Left colon (tissue), 2 donors: ENCODE results near the gene TCF12. TPM values are rescaled to one million over a fixed set of nuclear protein-coding genes. Genes with fewer than 3 reads are reported as not detected.
"Not testable (repeated sequence)": the region's sequence is repeated elsewhere in the genome, so short reads cannot be mapped to it uniquely, and the experiment has no call there.

ENCODE experiments used
- ATAC-seq: fragments of 200-7000 bp; cut with Tn5 transposase; one replicate; pipeline ENCODE4 v1.9.1; 2020; ENCODE audit warnings: mild to moderate bottlenecking, moderate library complexity
- DNase-seq, 2 donors: peaks; one replicate each; pipeline ENCODE4 v3.0.0-alpha.2; 2020
- intact Hi-C, 2 donors: fragments of 100-400 bp; cut with DNase I in 1 of 2; cut with micrococcal nuclease in 1 of 2; formaldehyde crosslinking; loops; one replicate each; pipeline versions ENCODE4 v1.11.2 to v1.14.0; 2022; cut with DNase I, micrococcal nuclease
- total RNA-seq, 2 donors: library from RNA; stranded (reverse); fragmentation: NEBNext Ultra II Directional; extraction: Animal tissue kit (Norgen Biotek cat#: 25700); gene quantifications; one replicate each; pipeline ENCODE4 v1.2.1, GENCODE V29; 2021
- donor health status: DM: no; HTN: no; CAD: no.
- donor health status: DM: yes; HTN: yes; CAD: no.

The TCF12 gene
- total RNA-seq, 2 donors from 2014 or later = 80.5 to 82.8 TPM

DNA sequence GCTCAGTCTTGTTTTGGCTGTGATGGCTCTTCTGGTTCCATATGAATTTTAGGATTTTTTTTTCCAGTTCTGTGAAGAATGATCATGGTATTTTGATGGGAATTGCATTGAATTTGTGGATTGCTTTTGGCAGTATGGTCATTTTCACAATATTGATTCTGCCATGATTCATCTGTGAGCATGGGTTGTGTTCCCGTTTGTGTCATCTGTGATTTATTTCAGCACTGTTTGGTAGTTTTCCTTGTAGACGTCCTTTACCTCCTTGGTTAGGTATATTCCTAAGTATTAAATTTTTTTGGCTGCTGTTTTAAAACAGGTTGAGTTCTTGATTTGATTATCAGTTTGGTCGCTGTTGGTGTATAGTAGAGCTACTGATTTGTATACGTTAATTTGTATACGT, 18.5 kb downstream of the TCF12 start:
- intact Hi-C loops = no loop called here
- DNase-seq = no peak
- no peak for ATAC-seq

DNA sequence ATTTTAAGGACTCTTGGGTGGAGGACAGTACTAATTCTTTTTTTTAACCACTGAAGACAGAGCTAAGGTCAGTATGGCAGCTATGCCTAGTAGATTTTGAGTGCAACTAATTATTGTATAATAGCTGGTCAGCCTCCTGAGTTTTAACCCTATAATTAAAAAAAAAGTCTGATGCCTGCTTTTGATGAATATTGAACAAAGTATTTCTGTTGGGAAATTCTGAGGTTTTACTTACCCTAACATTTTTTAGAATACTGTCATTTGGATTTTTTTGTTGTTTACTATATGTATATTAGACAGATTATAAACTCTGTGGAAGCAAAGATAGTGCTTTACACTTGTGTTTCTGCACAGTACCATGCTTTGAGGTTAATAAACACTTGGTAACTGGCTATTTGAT, 20.8 kb downstream of the TCF12 start:
- ATAC-seq (no peak), DNase-seq (no peak)
- intact Hi-C loops = no loop called here

DNA sequence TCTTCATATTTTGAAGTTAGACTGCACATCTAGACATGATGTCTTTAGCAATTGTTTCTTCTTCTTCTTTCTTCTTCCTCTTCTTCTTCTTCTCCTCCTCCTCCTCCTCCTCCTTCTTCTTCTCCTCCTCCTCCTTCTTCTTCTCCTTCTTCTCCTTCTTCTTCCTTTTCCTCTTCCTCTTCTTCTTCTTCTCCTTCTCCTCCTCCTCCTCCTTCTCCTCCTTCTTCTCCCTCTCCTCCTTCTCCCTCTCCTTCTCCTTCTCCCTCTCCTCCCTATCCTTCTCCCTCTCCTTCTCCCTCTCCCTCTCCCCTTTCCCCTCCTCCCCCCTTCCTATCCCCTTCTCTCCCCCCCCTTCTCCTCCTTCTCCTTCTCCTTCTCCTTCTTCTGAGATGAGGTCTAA, 21.9 kb downstream of the TCF12 start:
- no peak for ATAC-seq
- intact Hi-C loops = no loop called here
- DNase-seq = no peak

DNA sequence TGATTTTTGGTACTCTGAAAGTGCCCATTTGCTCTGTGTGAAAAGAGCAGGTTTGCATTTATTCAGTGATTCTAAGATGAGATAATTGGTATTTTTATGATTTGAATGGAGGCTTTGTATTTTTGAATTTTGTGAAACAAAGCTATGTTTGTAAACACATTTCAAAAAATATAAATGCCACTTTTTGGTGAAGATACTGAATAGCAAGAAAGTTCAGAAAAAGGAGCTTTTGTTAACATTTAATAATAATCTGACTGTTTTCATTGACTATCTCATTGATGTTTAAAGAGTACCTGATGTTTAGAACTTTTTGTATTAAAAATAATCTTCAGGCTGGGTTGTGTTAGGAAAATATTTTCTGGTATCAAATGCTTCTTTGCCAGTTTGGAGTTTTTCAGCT, 23.7 kb downstream of the TCF12 start:
- no peak for ATAC-seq
- intact Hi-C loops = no loop called here
- no peak for DNase-seq

DNA sequence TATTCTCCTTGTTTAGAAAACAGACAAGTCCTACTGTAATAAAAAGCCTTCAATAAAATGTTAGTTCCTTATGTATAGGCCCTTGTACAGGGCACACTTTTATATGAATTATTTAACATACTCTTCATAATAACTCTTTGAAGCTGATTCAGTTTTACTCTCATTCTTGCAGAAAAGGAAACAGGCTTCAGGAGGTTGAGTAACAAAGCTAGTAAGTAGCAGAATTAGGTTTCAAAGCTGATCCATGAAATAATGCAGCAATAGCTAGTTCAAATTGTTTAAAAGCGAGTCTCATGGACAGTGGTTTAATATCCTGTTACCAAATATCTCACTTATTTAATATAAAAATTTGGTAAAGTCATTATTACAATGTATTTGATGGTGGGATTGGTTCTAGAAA, 25.0 kb downstream of the TCF12 start:
- intact Hi-C loops = no loop called here
- DNase-seq (no peak), ATAC-seq (peak; percentile 26)

DNA sequence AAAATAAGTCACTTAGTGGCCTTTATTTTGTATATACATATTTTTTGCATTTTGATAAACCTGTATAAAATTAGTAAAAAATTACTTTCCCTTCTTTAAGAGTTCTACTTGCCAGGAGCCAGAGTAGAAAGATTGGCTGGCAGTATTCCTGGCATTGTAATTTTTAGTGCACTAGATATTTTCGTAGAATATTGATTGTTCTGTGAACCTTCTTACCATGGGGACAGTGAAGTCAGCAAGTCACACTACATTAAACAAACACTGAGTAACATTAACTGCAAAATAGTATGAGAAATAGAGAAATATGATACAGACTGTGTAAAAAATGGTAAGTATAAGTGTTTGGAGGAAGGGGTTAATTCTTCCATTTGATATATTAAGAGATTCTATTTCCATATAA, 26.0 kb downstream of the TCF12 start:
- intact Hi-C loops = no loop called here
- ATAC-seq (no peak), DNase-seq (no peak)

DNA sequence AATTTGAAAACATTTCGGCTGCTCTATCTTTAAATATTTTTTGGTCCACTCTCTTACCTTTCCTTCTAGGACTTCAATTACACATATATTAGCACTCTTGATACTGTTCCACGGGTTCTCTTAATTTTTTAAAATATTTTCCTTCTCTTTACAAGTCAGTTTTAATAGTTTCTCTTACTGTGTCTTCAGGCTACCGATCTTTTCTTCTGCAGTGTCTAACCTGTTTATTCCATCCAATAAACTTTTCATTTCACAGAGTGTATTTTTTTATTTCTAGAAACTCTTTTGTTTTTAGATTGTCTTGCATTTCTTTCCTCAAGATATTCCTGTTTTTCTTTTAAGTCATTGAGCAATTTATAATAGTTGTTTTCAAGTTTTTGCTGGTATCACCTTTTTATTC, 27.7 kb downstream of the TCF12 start:
- intact Hi-C loops = no loop called here
- DNase-seq (no peak), ATAC-seq (no peak)

DNA sequence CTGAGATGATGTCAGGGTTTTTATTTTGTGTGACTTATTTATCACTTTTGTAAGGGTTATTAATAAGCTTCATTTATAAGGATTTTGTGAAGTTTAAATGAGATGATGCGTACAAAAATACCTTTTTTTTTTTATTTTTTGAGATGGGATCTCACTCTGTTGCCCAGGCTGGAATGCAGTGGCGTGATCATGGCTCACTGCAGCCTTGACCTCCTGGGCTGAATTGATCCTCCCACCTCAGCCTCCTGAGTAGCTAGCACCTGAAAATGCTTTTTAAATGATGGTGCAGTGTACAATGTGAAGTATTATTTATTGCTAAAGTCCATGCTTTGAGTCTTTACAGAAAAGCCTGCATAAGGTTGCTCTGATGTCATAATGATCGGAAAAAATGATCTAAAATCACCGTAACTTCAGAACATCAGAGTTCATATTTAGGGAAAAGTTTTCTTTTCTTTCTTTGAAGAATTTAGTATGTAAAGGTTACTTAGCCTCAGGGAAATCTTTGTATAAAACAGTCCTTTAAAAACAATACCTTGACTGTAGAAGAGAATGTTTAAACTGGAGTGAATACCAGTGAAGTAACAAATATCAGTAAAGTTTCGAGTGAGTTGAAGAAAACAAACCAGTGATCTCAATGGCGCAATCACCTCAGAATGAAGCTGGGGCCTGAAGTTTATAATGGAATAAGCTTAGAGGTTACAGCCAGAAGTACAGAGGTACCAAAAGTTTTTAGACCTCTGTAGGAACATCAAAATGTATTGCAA, 29.7 kb downstream of the TCF12 start:
- DNase-seq (no peak), ATAC-seq (no peak)
- intact Hi-C loops = no loop called here

DNA sequence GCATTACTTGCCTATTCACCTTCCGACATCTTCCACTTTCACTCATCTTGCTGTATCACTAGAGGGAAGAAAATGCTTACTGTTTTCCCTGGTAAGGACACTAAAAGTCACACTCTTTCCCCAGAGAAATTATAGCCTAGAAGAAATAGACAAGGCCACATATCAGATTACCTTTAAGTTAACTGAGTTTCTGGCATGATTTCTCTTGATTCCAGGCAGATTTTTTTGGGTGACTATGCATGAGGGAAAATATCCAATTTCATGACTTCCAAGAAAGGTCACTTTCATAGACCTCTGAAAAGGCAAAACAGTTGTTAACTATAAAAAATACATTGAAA, 30.3 kb downstream of the TCF12 start:
- ATAC-seq = no peak
- intact Hi-C loops = no loop called here
- DNase-seq = no peak

DNA sequence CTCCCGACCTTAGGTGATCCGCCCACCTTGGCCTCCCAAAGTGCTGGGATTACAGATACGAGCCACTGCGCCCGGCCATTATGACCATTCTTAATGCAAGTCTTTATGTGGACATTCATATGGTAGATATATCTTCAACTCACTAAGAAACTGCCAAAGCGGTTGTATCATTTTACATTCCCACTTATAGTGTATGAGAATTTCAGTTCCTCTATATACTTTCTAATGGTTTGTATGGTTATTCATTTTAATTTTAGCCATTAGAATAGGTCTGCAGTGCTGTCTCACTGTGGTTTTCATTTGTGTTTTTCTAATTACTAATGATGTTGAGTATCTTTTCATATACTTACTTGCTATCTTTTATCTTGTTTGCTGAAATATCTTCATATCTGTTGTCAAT, 32.5 kb downstream of the TCF12 start:
- intact Hi-C loops = no loop called here

DNA sequence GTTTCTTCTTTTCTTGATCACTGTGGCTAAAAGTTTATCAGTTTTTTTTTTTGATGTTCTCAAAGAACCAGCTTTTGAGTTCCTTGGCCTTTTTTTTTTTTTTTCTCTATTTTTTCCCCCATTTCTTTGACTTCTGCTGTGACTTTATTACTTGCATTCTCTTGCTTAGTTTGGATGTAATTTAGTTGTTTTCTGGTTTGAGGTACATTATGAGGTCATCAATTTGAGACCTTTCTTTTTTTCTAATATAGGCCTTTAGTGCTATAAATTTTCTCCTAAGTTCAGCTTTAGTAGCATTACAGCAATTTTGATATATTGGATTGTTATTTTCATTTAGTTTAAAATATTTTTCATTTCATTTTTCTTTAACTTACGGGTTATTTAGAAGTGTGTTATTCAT, 35.3 kb downstream of the TCF12 start:
- ATAC-seq = no peak
- intact Hi-C loops = no loop called here

More for the DNA sequence above, 32.5 kb downstream of the TCF12 start:
- DNase-seq (no peak), ATAC-seq (no peak)

DNA sequence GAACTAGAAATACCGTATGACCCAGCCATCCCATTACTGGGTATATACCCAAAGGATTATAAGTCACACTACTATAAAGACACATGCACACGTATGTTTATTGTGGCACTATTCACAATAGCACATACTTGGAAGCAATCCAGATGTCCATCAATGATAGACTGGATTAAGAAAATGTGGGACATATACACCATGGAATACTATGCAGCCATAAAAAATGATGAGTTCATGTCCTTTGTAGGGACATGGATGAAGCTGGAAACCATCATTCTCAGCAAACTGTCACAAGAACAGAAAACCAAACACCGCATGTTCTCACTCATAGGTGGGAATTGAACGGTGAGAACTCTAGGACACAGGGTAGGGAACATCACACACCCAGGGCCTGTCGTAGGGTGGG, 36.6 kb downstream of the TCF12 start:
- intact Hi-C loops, DNase-seq, ATAC-seq: not testable (repeated sequence)

More for the DNA sequence above, 35.3 kb downstream of the TCF12 start:
- DNase-seq = no peak

DNA sequence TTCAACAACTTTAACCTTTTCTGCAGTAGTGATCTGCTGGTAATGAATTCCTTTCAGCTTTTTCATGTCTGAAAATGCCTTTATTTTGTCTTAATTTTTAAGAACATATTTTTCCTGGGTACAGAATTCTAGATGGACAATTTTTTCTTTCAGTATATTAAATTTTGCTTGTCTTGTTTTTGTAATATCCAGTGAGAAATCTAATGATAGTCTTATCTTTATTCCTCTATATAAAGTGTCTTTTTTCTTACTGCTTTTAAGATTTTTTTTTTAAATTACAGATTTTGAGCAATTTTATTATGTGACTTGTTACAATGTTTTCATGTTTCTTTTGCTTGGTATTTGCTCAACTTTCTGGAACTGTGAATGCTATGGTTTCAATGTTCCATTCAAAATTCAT, 38.1 kb downstream of the TCF12 start:
- ATAC-seq = no peak
- intact Hi-C loops = no loop called here
- DNase-seq = no peak

DNA sequence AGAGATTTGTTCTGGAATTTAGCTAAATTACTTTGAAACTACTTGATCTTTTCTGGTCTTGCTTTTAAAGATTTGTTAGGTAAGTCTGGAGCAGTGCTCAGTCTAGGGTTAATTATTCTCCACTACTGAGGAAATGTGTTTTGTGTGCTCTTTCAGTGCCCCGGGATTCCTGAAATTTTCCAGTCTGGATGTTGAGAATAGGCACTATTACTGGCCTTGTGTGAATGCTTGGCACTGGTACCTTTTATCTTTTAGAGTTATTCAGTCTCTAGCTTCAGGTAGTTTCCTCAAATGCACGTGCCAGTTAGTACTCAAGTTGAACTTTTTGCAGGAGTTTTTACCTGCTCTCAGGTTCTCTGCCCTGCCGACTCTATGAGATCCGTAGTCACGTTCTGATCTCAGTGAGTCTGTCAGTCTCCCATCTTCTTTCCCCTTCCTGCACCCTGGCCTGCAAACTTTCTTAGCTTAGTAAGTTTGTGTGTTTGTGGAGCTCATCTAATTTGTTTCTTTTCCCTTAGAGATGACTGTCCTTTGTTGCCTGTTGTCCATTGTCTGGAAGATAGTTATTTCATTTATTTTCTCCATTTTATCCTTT, 39.5 kb downstream of the TCF12 start:
- intact Hi-C loops = no loop called here
- DNase-seq = no peak
- ATAC-seq = no peak

DNA sequence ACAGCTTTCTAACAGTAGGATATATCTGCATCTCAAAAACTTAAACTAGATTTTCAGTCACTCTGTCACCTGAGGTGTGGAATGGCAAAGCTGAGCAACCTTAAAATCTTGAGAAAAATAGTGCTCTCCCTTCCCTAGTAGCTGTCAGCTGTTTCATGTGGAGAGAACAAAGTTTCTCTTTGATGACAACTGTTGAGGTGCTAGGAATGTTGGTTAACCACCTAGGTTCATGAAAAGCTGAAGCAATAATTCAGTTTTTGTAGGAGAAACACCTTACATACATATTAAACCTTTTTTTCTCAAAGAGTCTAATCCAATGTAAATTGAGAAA, 40.8 kb downstream of the TCF12 start:
- intact Hi-C loops = no loop called here
- ATAC-seq (no peak), DNase-seq (no peak)

DNA sequence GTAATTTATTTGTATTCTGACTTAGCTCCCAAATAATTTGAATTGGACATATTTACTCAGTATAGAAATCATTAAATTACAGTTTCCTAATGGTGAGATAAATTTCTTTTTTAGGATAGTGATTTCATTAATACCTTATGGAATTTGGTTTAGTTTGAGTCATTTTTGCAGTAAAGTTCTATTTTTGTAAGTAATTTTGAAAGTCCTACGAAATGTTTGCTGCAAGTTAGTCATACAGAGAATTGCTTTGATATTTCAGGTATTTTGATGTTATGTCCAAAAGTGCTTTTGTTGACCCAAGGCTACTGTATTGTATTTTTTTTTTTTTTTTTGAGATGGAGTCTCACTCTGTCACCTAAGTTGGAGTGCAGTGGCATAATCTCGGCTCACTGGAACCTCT, 41.7 kb downstream of the TCF12 start:
- ATAC-seq (no peak), DNase-seq (no peak)
- intact Hi-C loops = no loop called here

DNA sequence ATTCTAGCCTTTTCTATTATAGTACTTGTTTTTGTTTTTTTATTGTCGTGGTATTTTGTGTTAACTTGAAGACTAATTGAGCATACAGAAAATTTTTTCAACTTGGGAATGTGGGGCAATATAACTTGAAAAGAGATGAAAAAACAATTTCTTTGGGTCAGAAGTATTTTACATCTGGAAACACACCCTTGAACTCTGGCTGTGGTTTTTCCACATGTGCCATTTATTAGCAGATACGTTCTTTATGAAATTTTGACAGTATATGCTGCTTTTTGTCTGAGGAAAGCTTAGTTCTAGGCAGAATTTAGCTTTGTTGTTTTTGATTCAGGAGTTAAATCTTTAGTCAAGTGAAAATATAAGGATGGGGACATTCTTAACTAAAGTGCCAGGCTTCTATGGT, 44.7 kb downstream of the TCF12 start:
- intact Hi-C loops = no loop called here
- ATAC-seq (no peak), DNase-seq (no peak)

DNA sequence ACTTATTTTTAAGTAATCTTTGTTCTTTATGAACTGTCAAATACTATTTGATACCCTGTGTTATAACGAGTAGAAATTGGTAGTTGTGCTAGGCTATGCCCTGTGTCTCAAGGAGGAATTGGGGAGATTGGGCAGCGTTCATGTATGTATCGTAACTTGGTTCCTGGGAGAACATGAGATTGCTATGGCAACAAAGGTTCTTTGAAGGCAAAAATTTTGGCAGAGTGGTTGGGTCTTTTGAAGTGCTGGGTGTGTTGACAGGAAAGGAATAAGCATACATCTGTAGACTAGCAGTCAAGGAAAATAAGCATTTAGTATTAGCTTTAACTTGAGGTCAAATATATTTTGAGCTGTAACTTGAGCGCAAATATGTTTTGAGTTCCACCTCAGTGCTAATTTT, 45.3 kb downstream of the TCF12 start:
- no peak for ATAC-seq
- intact Hi-C loops = no loop called here
- DNase-seq = no peak

DNA sequence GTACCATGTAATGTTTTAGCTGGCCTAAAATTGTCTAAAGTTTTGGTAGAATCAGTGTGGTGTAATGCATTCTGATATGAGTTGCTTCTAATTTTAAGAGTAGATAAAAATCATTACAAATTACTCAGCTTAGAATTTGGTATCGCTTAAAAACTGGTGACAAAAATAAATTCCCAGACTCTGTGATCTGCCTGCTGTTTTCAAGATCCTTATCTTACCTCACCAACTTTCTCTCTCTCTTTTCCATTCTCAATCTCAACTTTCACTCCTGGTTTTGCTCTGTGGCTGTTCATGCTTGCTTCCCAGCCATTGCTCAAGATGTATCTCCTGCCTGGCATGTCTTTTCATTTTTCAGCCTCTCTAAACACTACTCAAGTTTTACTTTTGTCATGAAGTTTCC, 45.7 kb downstream of the TCF12 start:
- ATAC-seq (no peak), DNase-seq (no peak)
- intact Hi-C loops = no loop called here

DNA sequence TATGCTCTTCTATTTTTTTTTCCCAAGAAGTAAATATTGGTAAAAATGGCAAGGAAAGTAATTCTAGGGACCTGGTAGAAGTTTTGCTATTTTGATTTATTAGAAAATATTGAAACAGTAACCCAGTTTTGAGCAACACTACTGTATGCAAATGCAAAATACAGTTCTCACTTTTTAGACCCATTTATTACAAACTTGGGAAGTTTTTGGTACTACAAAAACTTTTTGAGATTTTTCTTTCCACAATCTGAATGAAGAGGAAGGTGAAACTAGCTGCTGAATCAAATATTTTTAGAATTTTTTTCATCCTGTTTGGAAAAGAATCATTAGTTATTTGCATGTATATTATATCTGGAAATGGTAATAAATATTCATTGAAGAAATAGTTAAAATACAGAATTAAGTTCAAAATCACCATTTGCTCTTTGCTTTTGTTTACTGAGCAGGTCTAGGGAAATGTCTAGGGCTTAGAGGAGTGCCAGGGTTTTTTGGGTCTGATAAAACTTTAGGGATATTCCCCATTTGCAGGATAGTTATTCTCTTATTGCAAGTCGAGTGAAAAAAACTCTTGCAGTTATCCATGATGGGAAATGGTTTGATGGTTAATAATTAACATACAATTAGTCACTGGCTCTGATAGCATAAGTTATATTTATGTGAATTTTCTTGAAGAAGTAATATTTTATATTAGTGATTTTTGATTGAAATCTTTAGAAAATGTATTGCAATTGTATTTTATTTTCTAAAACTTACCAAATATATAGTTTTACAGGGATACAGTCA, 47.0 kb downstream of the TCF12 start:
- intact Hi-C loops = no loop called here
- no peak for ATAC-seq
- DNase-seq = no peak

DNA sequence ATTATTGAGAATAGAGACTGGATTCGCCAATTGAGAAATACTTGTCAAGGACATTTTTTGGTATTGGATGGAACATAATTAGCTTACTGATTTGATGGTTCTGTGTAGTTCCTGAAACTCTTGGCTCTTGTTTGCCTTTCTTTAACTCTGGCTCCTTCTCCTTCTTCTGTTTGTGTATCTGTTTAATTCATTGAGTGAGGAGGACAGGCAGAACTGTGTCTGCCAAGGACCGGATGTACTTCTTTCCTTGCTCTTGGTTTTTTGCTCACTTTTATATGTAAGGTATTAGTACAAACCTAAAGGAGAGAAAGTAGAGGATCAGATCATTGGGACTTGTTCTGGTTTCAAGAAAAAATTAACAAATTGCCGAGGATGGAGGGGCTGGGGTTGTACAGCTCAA, 48.9 kb downstream of the TCF12 start:
- no peak for DNase-seq
- ATAC-seq = no peak
- intact Hi-C loops = no loop called here
